HG03439 (cell line): ENCODE measurements around the gene CCDC192.

ENCODE experiments used
- ATAC-seq: cut with Tn5 transposase; IDR thresholded peaks from one replicate; pipeline ENCODE4 v1.9.1; 2021; ENCODE audit warnings: mild to moderate bottlenecking, moderate library complexity; ENCODE audit not compliant: unreplicated experiment

The CCDC192 gene

GRCh38 chr5:127805448-127805847 is 102.3 kb downstream of the CCDC192 start:
- no peak for ATAC-seq

GRCh38 chr5:127806776-127807175 is 103.6 kb downstream of the CCDC192 start:
- no peak for ATAC-seq

DNA sequence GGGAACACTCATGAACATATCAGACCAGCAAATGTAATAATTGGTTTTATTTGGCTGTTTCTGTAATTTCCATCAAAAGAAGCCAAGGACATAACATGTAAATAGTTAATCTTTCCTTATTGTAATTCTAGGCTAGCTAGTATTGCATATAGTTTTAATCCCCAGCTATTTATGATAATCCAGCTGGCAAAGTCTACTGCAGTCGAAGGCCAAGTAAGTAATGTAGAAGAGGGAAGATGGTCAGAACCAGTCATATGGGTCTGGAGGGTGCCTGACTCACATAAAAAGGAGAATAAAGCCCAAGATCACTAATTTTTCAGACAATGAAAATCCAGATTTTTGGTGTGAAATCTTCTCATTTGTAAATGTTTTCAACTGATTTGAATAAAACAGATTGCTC is 106.3 kb downstream of the CCDC192 start:
- no peak for ATAC-seq

- ATAC-seq = no peak
These were observed 106.8 kb downstream of the CCDC192 start for GRCh38 chr5:127810017-127810416.

DNA sequence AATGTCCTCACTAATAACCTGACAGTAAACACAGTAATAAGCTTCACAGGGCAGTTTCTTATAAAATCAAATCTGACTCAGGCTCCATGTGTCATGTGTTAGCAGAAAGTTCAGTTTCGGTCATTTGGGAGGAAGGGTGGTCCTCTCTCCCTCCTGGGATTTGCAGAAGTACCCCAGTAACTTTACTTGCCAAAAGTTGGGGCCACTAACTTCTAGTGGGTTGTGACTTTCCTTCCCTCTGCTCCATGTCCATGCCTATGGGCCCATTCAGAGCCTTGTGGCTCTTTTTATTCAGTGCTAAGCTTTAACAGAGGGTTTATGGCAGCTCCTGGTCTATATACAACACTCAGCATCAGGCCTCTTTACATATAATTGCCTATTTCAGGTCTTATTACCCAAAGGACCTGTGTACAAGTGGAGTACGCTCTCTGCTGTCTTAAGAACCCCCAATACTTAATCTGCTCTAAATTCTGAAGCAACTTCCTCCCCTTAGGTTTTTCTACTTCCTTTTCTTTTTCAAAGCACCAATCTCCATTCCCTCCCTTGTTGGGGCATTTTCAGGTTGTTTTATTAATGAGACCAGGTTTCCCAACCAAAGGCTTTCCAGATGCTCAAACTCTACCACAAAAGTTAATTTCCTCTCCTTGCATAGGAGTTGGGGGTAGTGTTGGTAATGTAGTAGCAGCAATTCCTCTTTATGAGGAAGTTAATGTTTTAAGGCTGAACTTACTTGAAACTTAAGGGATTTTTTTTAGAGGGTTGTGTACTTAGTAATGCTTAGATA is 107.7 kb downstream of the CCDC192 start:
- no peak for ATAC-seq

DNA sequence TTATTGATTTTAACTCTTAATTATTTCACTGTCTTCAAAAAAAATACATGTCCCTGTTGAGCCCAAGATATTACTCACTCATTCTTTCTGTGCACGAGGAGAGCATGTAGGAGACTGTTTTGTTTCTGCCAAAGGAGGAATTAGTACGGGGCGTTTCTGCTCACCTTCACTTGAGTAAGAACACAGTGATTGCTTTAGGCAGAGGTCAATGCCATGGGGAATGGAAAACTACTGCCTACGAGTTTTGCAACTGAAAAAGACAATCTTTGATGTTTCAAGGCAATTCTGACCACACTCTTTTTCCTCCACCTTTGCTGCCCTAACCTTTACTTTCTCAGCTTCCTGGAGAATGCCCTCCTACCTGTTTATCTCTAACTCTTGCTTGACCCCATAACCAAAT is 109.4 kb downstream of the CCDC192 start:
- no peak for ATAC-seq

DNA sequence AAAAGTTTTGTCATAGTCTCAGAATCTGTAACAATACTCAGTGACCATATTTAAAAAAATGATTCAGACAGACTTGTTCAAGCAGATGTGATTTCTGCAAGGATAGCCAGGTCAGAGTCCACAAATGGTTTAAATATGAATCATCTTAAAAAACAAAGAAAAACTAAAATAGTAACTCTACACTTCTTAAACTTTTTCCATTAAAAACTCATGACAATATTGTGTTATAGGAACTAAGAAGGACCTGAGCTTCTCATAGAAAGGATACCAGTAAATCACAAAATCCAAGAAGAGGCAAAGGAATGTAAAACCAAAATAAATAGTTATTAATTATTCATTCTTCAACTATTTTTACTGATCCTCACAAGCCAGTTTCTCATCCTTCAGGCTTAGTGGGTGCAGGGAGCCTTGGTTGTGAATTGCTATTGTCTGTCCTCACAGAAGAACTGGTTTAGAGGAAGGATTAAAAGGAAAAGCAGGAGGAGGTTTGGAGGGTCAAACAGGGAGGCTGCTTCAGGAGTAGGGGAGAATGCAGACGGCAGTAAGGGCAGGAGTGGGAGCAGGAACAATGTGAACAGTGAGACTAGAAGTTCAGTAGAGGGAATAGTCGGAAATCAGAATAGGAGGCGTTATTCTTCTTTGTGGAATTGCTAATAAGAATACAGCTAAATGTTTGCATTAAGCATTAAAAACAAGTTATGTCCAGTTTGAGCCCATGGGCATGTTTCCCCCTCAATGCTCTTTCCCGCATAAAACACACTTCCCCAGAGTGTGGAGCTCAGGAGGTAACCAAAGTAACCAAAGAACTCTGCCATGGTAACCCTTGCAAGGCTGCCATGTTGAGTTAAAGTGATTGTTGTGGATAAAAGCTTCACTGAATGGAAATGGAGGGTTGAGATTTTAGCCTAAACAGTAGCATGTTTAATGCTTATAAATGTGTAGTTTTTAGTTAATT is 110.7 kb downstream of the CCDC192 start:
- ATAC-seq = no peak

- ATAC-seq = no peak
These were observed 111.4 kb downstream of the CCDC192 start for GRCh38 chr5:127814588-127814973.

GRCh38 chr5:127820910-127821553 is 117.8 kb downstream of the CCDC192 start:
- no peak for ATAC-seq

DNA sequence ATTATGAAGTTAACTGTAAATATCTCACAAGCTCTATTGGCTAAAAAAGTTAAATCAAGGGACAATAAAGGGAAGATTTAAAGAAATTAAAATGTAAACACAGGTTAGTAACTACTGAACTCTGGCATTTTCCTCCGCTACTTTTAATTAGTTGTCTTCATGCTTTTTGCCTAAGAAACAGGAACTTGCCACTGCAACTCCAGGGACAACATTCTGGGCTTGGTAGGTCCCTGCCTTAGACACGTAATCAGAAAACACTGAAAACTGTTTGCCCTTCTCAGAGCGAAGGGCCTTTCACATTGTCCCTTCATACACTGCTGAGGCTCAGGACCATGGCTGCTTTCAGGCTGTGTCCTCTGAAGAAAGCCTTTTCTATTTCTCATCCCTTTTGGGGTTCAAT is 118.7 kb downstream of the CCDC192 start:
- ATAC-seq = no peak

- ATAC-seq = no peak
These were observed 120.9 kb downstream of the CCDC192 start for GRCh38 chr5:127824126-127824525.

DNA sequence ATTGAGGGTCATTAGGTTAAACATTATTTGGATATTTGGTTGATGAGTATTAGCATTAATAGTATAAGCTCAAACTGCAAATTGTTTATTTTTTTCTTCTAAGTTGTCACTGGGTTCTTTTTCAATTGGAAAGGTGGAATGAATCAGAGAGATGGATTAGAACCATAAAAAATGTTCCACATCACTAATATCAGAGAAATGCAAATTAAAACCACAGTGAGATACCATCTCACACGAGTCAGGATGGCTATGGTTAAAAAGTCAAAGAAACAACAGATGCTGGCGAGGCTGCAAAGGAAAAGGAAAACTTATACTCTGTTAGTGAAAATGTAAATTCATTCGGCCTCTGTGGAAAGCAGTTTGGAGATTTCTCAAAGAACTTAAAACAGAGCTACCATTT is 122.8 kb downstream of the CCDC192 start:
- no peak for ATAC-seq

DNA sequence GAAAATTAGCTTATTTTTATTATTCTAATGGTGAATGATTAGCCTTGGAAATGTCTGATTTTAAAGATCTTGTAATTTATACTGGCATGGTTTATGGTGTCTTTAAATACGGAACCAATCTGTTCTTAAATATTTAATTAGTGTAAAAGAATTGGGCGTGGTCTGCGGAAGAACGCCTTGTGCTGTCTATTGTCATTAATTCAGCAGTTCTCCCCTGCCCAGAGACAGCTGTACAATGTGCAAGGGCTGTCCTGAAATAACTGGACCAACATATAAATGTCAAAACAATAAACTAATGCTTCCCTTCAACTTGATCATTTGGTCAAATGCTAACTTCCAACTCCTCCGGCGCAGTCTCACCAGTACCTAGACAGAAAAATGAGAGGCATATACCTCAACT is 124.3 kb downstream of the CCDC192 start:
- ATAC-seq = no peak

DNA sequence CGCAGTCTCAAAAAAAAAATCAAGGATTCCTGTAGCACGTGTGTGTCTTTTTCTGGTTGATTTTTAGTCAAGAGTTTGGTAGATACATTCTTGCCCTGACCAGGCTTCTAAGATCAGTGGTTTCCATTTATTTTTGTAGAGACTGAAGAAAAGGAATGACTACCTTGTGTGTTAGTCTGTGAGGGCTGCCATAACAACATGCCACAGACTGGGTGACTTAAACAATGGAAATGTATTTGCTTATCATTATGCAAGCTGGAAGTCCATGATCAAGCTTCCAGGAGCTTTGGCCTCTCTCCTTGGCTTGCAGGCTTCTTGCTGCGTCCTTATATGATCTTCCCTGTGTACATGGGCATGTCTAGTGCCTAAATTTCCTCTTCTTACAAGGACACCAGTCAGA is 127.0 kb downstream of the CCDC192 start:
- ATAC-seq = no peak

- no peak for ATAC-seq
These were observed 127.8 kb downstream of the CCDC192 start for GRCh38 chr5:127830829-127831598.

DNA sequence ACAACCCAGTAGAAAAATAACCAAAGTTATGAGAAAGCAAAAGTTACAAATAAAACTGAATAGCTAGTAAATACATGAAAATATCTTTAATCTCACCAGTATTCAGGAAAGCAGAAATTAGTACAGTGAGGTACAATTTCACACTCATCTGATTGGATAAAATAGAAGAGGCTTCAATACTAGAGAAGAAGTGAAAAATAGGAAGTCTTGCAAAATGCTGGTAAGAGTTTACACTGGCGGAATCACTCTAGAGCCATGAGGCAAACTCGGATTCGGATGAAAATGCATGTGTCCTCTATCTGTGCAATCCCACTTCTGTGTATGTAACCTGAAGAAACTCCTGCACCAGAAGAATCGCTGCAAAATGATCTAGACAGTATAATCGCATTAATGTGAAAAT is 128.9 kb downstream of the CCDC192 start:
- ATAC-seq = no peak

DNA sequence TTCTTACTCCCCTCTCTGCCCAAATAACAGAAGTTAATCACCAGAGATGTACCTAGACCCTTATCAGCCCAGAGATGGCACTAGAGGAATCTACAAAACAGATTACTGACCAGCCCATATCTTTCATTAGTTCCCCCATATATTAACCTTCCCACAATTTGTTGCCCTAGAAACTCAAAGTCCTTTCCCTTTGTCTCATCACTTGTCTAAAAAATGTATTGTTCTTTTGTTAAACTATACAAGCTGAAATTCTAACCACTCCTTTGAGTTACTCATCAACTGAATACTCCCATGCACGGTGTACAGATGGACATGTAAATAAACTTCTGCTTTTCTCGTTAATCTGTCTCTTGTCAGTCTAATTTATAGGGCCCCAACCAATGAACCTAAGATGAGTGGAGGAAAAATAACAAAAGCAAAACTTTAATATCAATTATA is 130.9 kb downstream of the CCDC192 start:
- ATAC-seq = no peak

GRCh38 chr5:127834554-127834953 is 131.4 kb downstream of the CCDC192 start:
- no peak for ATAC-seq

GRCh38 chr5:127838661-127839060 is 135.5 kb downstream of the CCDC192 start:
- ATAC-seq = no peak

DNA sequence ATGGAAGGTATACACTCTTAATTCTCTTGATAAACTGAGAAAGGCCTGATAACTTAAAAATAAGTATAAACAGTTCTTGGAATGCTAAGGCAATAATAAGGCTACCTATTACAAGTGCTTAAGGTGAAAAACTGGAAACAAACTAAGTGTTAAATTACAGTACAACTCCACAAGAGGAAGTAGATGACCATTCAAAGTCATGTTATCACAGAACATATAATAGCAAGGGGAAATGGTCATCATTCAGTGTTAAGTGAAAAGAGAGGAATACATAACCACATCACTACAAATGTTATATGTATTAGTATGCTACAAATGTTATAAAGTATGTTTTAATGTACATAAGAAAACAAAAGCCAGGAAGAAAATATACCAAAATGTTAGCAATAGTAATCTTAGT is 135.9 kb downstream of the CCDC192 start:
- no peak for ATAC-seq
